Midbrain (tissue), 1 donor: Measurements from ENCODE around the gene CNTNAP2.
A peak's percentile ranks its signal among the peaks of the same experiment; 100 is the strongest.
"Not testable (repeated sequence)": the region's sequence is repeated elsewhere in the genome, so short reads cannot be mapped to it uniquely, and the experiment has no call there.

Experiments used
- DNase-seq: peaks from one replicate; lab custom pipeline; 2025; lab: John Stamatoyannopoulos, UW

The CNTNAP2 gene

GRCh38 chr7:148261996-148262688, 2145.5 kb downstream of the CNTNAP2 start:
- DNase-seq, result no peak

GRCh38 chr7:148262721-148263229, 2146.2 kb downstream of the CNTNAP2 start:
- DNase-seq, result peak; percentile 66

- peak; percentile 29 for DNase-seq
Measured at GRCh38 chr7:148264933-148265557, 2148.4 kb downstream of the CNTNAP2 start.

GRCh38 chr7:148265896-148266295, 2149.3 kb downstream of the CNTNAP2 start:
- no peak for DNase-seq

- no peak for DNase-seq
Measured at GRCh38 chr7:148266795-148267194, 2150.2 kb downstream of the CNTNAP2 start.

- DNase-seq, result no peak
Measured at GRCh38 chr7:148270576-148270975, 2154.0 kb downstream of the CNTNAP2 start.

- no peak for DNase-seq
Measured at GRCh38 chr7:148274118-148274517, 2157.5 kb downstream of the CNTNAP2 start.

- DNase-seq, result no peak
Measured at GRCh38 chr7:148275359-148275890, 2158.8 kb downstream of the CNTNAP2 start.

- no peak for DNase-seq
Measured at GRCh38 chr7:148276314-148277041, 2159.9 kb downstream of the CNTNAP2 start.

- no peak for DNase-seq
Measured at GRCh38 chr7:148277042-148277660, 2160.6 kb downstream of the CNTNAP2 start.

GRCh38 chr7:148286150-148286549, 2169.5 kb downstream of the CNTNAP2 start:
- DNase-seq, result peak; percentile 30

GRCh38 chr7:148287538-148287937, 2170.9 kb downstream of the CNTNAP2 start:
- no peak for DNase-seq

- no peak for DNase-seq
Measured at GRCh38 chr7:148288592-148289151, 2172.1 kb downstream of the CNTNAP2 start.

- no peak for DNase-seq
Measured at GRCh38 chr7:148289630-148290029, 2173.0 kb downstream of the CNTNAP2 start.

GRCh38 chr7:148290538-148290937, 2173.9 kb downstream of the CNTNAP2 start:
- DNase-seq, result no peak

- no peak for DNase-seq
Measured at GRCh38 chr7:148291799-148292198, 2175.2 kb downstream of the CNTNAP2 start.

- no peak for DNase-seq
Measured at GRCh38 chr7:148296994-148297644, 2180.5 kb downstream of the CNTNAP2 start.

GRCh38 chr7:148298768-148299167, 2182.2 kb downstream of the CNTNAP2 start:
- DNase-seq, result not testable (repeated sequence)

- DNase-seq, result no peak
Measured at GRCh38 chr7:148299350-148300276, 2183.0 kb downstream of the CNTNAP2 start.

- not testable (repeated sequence) for DNase-seq
Measured at GRCh38 chr7:148302436-148302835, 2185.8 kb downstream of the CNTNAP2 start.
